Right cardiac atrium (tissue), 5 donors: ENCODE results near the gene ZNF26. TPM values are rescaled to one million over a fixed set of nuclear protein-coding genes. Genes with fewer than 3 reads are reported as not detected.
"Not testable (repeated sequence)": the region's sequence is repeated elsewhere in the genome, so short reads cannot be mapped to it uniquely, and the experiment has no call there.

Source experiments
- ATAC-seq, 2 donors: fragments of 200-7000 bp; cut with Tn5 transposase; one replicate each; pipeline versions ENCODE4 v1.8.0 to v1.9.1; 2020; ENCODE audit warnings: moderate library complexity in 2 of 2, mild to moderate bottlenecking in 1 of 2
- DNase-seq, 3 donors: peaks; one replicate each; pipeline ENCODE4 v3.0.0-alpha.2; 2020
- H3K27ac ChIP-seq: one replicate; pipeline ENCODE4 v1.5.1; 2013; ENCODE audit warnings: mild to moderate bottlenecking, low read length, control low read depth, moderate library complexity
- H3K27me3 ChIP-seq: one replicate; pipeline ENCODE4 v1.6.1; 2013; ENCODE audit not compliant: control insufficient read depth, insufficient read depth
- H3K4me1 ChIP-seq: one replicate; pipeline ENCODE4 v1.6.1; 2013; ENCODE audit warnings: low read length; ENCODE audit not compliant: control insufficient read depth, insufficient read depth
- H3K4me3 ChIP-seq: one replicate; pipeline ENCODE4 v1.5.1; 2013; ENCODE audit warnings: low read length, control low read depth
- H3K9me3 ChIP-seq: one replicate; pipeline ENCODE4 v1.6.1; 2013; ENCODE audit warnings: low read length; ENCODE audit not compliant: control insufficient read depth
- WGBS: extraction: QIAGEN DNeasy Blood & Tissue Kit; methylation state at CpG from one replicate; pipeline ENCODE4 v1.1.7; 2013; 5-methylcytosine and 5-hydroxymethylcytosine counted together
- intact Hi-C, 4 donors: fragments of 100-400 bp; cut with DNase I; formaldehyde crosslinking; loops; one replicate each; pipeline versions ENCODE4 v1.11.0 to v1.14.0; 2022 to 2023
- long read RNA-seq, 4 donors: library from polyadenylated mRNA; unstranded; transcript quantifications; one replicate each; pipeline ENCODE4 v2.0.0, GENCODE V29; 2020 to 2021
- polyA plus RNA-seq: library from polyadenylated mRNA; stranded (reverse); fragments of 200-250 nt; gene quantifications from one replicate; pipeline ENCODE4 v1.2.3, GENCODE V29; 2013
- total RNA-seq, 4 donors: library from RNA; stranded (reverse); fragmentation: NEBNext Ultra II Directional; extraction: Animal tissue kit (Norgen Biotek cat#: 25700); gene quantifications; one replicate each; pipeline ENCODE4 v1.2.1, GENCODE V29; 2021
- donor health status: healthy with polysubstance abuse.
- donor health status: DM: no; HTN: yes; CAD: no.
- donor health status: DM: no; HTN: no; CAD: no.
- donor health status: DM: no; HTN: yes; CAD: no; lungs with severe emphysema.
- donor health status: DM: yes; HTN: yes; CAD: no.

Gene ZNF26
- total RNA-seq (1 to 10 TPM; 4.3 to 6.3 (median 5.5) TPM), polyA plus RNA-seq (2.3 TPM)
- long read RNA-seq, donor 1, full-length matches to known transcripts = 3 of 3 reads
- long read RNA-seq, donor 1, partial matches to known transcripts = 0 of 3 reads
- long read RNA-seq, donor 1, other reads (novel, unspliced or antisense) = 0 of 3 reads
- long read RNA-seq, donor 2, full-length matches to known transcripts = 1 of 1 reads
- long read RNA-seq, donor 2, partial matches to known transcripts = 0 of 1 reads
- long read RNA-seq, donor 2, other reads (novel, unspliced or antisense) = 0 of 1 reads
- long read RNA-seq, donor 3, full-length matches to known transcripts = 7 of 21 reads
- long read RNA-seq, donor 3, partial matches to known transcripts = 0 of 21 reads
- long read RNA-seq, donor 3, other reads (novel, unspliced or antisense) = 14 of 21 reads
- long read RNA-seq, donor 4, full-length matches to known transcripts = 3 of 3 reads
- long read RNA-seq, donor 4, partial matches to known transcripts = 0 of 3 reads
- long read RNA-seq, donor 4, other reads (novel, unspliced or antisense) = 0 of 3 reads

- under 1% methylated on average over 76 of the region's 76 CpGs for WGBS
- Histone ChIP-seq H3K27me3 (no peaks in the 10 kb centered on the region), H3K4me1 (peaks cover 4% of the 10 kb centered on the region), H3K9me3 (no peaks in the 10 kb centered on the region), H3K4me3 (peak within 1 kb of the TSS; percentile 84), H3K27ac (peak within 1 kb of the TSS; percentile 61)
- intact Hi-C loops = no loop called here
- DNase-seq = peak; percentile 92 to 97 (median 94)
- peak; percentile 100 for ATAC-seq
These were observed at the start of gene ZNF26 for GRCh38 chr12:132986001-132986884. TSS of gene ZNF26 (plus strand) at chr12:132986367. CDS start at chr12:132986841, 474 bp downstream.

GRCh38 chr12:132936921-132937320 lies 49.2 kb upstream of the ZNF26 start:
- H3K4me1 ChIP-seq, DNase-seq, ATAC-seq, H3K4me3 ChIP-seq, H3K27me3 ChIP-seq, intact Hi-C loops, H3K27ac ChIP-seq: not testable (repeated sequence)
- H3K9me3 ChIP-seq = peaks cover 11% of the 10 kb centered on the region
- 98% methylated on average over 8 of the region's 8 CpGs for WGBS

GRCh38 chr12:132937476-132937875 lies 48.7 kb upstream of the ZNF26 start:
- DNase-seq = no peak
- 96% methylated on average over 2 of the region's 2 CpGs for WGBS
- peaks cover 11% of the 10 kb centered on the region for H3K9me3 ChIP-seq

GRCh38 chr12:132938807-132939206 lies 47.4 kb upstream of the ZNF26 start:
- H3K4me1 ChIP-seq, H3K27me3 ChIP-seq, intact Hi-C loops, DNase-seq, H3K4me3 ChIP-seq, ATAC-seq, H3K27ac ChIP-seq: not testable (repeated sequence)
- H3K9me3 ChIP-seq = peaks cover 14% of the 10 kb centered on the region
- WGBS = 95% methylated on average over 25 of the region's 25 CpGs

More at GRCh38 chr12:132937476-132937875, 48.7 kb upstream of the ZNF26 start:
- intact Hi-C loops = no loop called here
- Histone ChIP-seq H3K4me1 (no peaks in the 10 kb centered on the region), H3K27ac (no peak overlapping the region), H3K27me3 (no peaks in the 10 kb centered on the region), H3K4me3 (no peak overlapping the region)
- no peak for ATAC-seq

GRCh38 chr12:132940071-132940719 lies 46.0 kb upstream of the ZNF26 start:
- WGBS = 93% methylated on average over 15 of the region's 15 CpGs

GRCh38 chr12:132941336-132941954 lies 44.7 kb upstream of the ZNF26 start:
- H3K27ac ChIP-seq = no peak overlapping the region
- DNase-seq (no peak), ATAC-seq (peak in 1 of 2 donors; percentile 36)
- intact Hi-C loops = no loop called here
- no peaks in the 10 kb centered on the region for H3K27me3 ChIP-seq
- no peak overlapping the region for H3K4me3 ChIP-seq
- no peaks in the 10 kb centered on the region for H3K4me1 ChIP-seq
- WGBS = 99% methylated on average over 34 of the region's 34 CpGs
- H3K9me3 ChIP-seq = peaks cover 16% of the 10 kb centered on the region

More at GRCh38 chr12:132940071-132940719, 46.0 kb upstream of the ZNF26 start:
- Histone ChIP-seq H3K27ac (no peak overlapping the region), H3K4me1 (no peaks in the 10 kb centered on the region), H3K4me3 (no peak overlapping the region), H3K9me3 (peaks cover 13% of the 10 kb centered on the region), H3K27me3 (no peaks in the 10 kb centered on the region)
- DNase-seq (no peak), ATAC-seq (peak; percentile 19 to 26)
- intact Hi-C loops = no loop called here

- H3K27me3 ChIP-seq = no peaks in the 10 kb centered on the region
- H3K4me1 ChIP-seq = no peaks in the 10 kb centered on the region
- no peak overlapping the region for H3K27ac ChIP-seq
- intact Hi-C loops = no loop called here
- DNase-seq = no peak
- over 99% methylated on average over 13 of the region's 13 CpGs for WGBS
- no peak overlapping the region for H3K4me3 ChIP-seq
- peaks cover 18% of the 10 kb centered on the region for H3K9me3 ChIP-seq
- no peak for ATAC-seq
These were observed 43.6 kb upstream of the ZNF26 start for GRCh38 chr12:132942611-132943010.

GRCh38 chr12:132945806-132946205 lies 40.4 kb upstream of the ZNF26 start:
- Histone ChIP-seq H3K4me3 (no peak overlapping the region), H3K4me1 (no peaks in the 10 kb centered on the region), H3K27me3 (no peaks in the 10 kb centered on the region), H3K27ac (no peak overlapping the region), H3K9me3 (peaks cover 25% of the 10 kb centered on the region)
- intact Hi-C loops = no loop called here
- DNase-seq = no peak
- ATAC-seq = no peak
- 98% methylated on average over 9 of the region's 9 CpGs for WGBS

- DNase-seq (no peak), ATAC-seq (no peak)
- 98% methylated on average over 8 of the region's 8 CpGs for WGBS
- Histone ChIP-seq H3K9me3 (peaks cover 22% of the 10 kb centered on the region), H3K4me1 (no peaks in the 10 kb centered on the region), H3K27me3 (no peaks in the 10 kb centered on the region), H3K27ac (no peak overlapping the region), H3K4me3 (no peak overlapping the region)
- intact Hi-C loops = no loop called here
These were observed 39.8 kb upstream of the ZNF26 start for GRCh38 chr12:132946246-132946820.
